ENCODE results near the gene PIGL. TPM values are rescaled to one million over a fixed set of nuclear protein-coding genes. Genes with fewer than 3 reads are reported as not detected.
A peak's percentile ranks its signal among the peaks of the same experiment; 100 is the strongest.

PIGL gene
- total RNA-seq, 1 experiment from 2014 or later = 59.2 TPM

DNA sequence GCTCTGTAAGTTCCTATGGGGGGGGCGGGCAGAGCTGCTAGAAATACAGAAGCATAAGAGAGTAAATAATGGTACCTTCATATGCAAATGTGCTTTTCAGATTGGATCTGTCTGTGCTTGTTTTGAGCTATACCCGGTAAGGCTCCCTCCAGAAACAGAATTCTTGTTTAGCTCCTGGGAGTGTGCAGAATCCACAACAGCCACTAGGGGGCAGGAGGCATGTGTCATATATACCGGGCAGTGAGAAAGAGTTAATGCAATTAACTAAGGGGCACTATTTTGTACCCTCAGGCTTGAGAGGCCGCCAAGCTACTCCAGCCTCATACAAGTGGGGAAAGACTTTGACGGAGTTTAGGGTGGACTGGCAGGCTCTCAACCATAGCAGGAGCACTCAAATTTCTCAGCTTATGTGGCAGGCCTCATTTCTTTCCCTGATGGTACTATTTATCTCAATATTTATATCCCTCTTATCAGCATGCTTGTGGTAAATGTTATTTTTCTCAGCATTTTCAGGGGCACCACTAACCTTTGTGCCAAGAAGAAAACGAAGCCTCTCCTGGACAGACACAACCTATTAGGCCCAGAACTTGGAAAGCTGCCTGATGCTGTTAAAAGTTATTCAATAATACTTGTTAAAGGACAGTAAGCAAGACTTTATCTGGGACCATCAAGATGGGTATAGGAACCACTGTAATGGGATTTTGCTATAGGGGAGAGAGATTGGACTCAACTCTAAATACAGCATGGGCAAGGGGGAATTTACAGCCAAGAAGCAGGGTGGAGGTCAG is 146.9 kb downstream of the PIGL start:
- ChIA-PET CTCF (interaction anchor here (0.5 to 1.8 kb wide), 19 partner anchors 9 to 275 kb away, joined by 3 to 11 read pairs (median 4); partner anchors contain the start of gene CENPV), POLR2A (ENCODE audit: unreplicated experiment) (interaction anchor here (0.6 to 1.2 kb wide), 3 partner anchors 15 to 81 kb away, joined by 3 to 4 read pairs (median 4); no protein-coding TSS in a partner anchor)
- no peaks in the 10 kb centered on the region for H3K36me3 ChIP-seq (ENCODE audit: low read depth)
- H3K4me2 ChIP-seq = no peak overlapping the region
- no peak overlapping the region for H2AFZ ChIP-seq
- no peak for TF ChIP-seq EZH2 (IDR thresholded peaks at IDR 0.05; ENCODE audit: low read depth)
- TF ChIP-seq CTCF (conservative IDR thresholded peaks at IDR 0.05) = peak; percentile 90
- H3K4me1 ChIP-seq (replicated peaks; ENCODE audit: insufficient read depth) = no peaks in the 10 kb centered on the region
- DNase-seq = peak in 1 of 2 experiments; percentile 73
- no peaks in the 10 kb centered on the region for H3K79me2 ChIP-seq (ENCODE audit: low read depth)
- H3K27me3 ChIP-seq (ENCODE audit: insufficient read depth, low read depth) = no peaks in the 10 kb centered on the region
- no peaks in the 10 kb centered on the region for H3K9me2 ChIP-seq (ENCODE audit: insufficient read depth)
- intact Hi-C loops (cut with micrococcal nuclease; ENCODE audit: unreplicated experiment) = loop anchor here (2.0 to 10.0 kb wide), 2 partner anchors 157 to 221 kb away; no protein-coding TSS in a partner anchor
- H3K4me3 ChIP-seq = no peak overlapping the region
- no peak overlapping the region for H3K27ac ChIP-seq
- BruUV-seq (replicated peaks) = no TSS peak
- H4K20me1 ChIP-seq (ENCODE audit: insufficient read depth) = no peaks in the 10 kb centered on the region
- H3K9me3 ChIP-seq (ENCODE audit: insufficient read depth, low read depth) = no peaks in the 10 kb centered on the region
- H3F3A ChIP-seq (ENCODE audit: insufficient read depth, low read depth) = no peaks in the 10 kb centered on the region

DNA sequence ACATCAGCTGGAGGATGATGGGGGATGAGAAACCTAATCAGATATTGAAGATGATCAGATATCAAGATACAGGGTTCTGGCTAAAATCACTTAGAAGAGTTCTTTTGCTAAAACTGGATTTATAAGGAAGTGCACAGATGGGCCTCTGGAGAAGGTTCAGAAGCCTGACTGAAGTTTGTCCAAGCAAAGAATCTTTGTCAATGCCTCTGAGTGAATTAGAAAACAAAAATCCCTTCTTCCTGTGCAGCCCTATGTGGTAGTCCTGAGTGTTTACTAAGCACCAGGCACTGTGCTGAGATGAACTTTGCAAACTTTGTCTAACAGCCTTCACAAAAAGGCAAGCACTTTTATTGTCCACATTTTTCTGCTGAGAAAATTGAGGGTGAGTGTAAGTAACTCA is 147.6 kb downstream of the PIGL start:
- H3K4me1 ChIP-seq (replicated peaks; ENCODE audit: insufficient read depth) = no peaks in the 10 kb centered on the region
- H3K4me2 ChIP-seq = no peak overlapping the region
- H3K27ac ChIP-seq = no peak overlapping the region
- H3K36me3 ChIP-seq (ENCODE audit: low read depth) = no peaks in the 10 kb centered on the region
- no TSS peak for BruUV-seq (replicated peaks)
- no peak overlapping the region for H3K4me3 ChIP-seq
- H3F3A ChIP-seq (ENCODE audit: insufficient read depth, low read depth) = no peaks in the 10 kb centered on the region
- no peak overlapping the region for H2AFZ ChIP-seq
- no peaks in the 10 kb centered on the region for H3K79me2 ChIP-seq (ENCODE audit: low read depth)
- no peak for TF ChIP-seq CTCF (conservative IDR thresholded peaks at IDR 0.05)
- TF ChIP-seq EZH2 (IDR thresholded peaks at IDR 0.05; ENCODE audit: low read depth) = no peak
- intact Hi-C loops (cut with micrococcal nuclease; ENCODE audit: unreplicated experiment) = loop anchor here (10.0 kb wide), 1 partner anchor 220 kb away; no protein-coding TSS in a partner anchor
- H3K9me3 ChIP-seq (ENCODE audit: insufficient read depth, low read depth) = no peaks in the 10 kb centered on the region
- no peak for DNase-seq
- no peaks in the 10 kb centered on the region for H4K20me1 ChIP-seq (ENCODE audit: insufficient read depth)
- ChIA-PET POLR2A (ENCODE audit: unreplicated experiment) (interaction anchor here (0.5 to 1.2 kb wide), 2 partner anchors 75 to 77 kb away, joined by 4 read pairs; no protein-coding TSS in a partner anchor), CTCF (interaction anchor here (1.4 to 1.7 kb wide), 2 partner anchors 20 to 50 kb away, joined by 4 to 5 read pairs; no protein-coding TSS in a partner anchor)
- no peaks in the 10 kb centered on the region for H3K27me3 ChIP-seq (ENCODE audit: insufficient read depth, low read depth)
- H3K9me2 ChIP-seq (ENCODE audit: insufficient read depth) = no peaks in the 10 kb centered on the region

DNA sequence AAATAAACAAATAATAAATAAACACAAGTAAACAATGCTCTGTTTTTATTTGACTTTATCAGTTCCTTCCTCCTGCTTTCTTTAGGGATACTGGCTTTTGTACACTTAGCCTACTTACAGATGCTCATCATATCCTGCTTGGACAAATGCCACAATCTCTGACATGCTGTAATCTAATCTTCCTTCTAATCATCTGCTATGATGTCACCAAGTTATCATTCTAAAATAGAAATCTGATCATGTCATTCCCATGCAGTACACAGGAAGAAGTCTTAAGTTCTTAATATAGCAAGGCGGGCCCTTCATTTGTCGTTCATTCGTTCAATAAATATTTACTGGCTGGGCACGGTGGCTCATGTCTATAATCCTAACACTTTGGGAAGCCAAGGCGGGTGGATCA is 154.7 kb downstream of the PIGL start:
- H3K4me2 ChIP-seq = no peak overlapping the region
- H3K9me3 ChIP-seq (ENCODE audit: insufficient read depth, low read depth) = no peaks in the 10 kb centered on the region
- H2AFZ ChIP-seq = no peak overlapping the region
- no peak for DNase-seq
- no TSS peak for BruUV-seq (replicated peaks)
- H3K27me3 ChIP-seq (ENCODE audit: insufficient read depth, low read depth) = no peaks in the 10 kb centered on the region
- ChIA-PET CTCF (no interaction called here), POLR2A (ENCODE audit: unreplicated experiment) (no interaction called here)
- no peaks in the 10 kb centered on the region for H4K20me1 ChIP-seq (ENCODE audit: insufficient read depth)
- H3K79me2 ChIP-seq (ENCODE audit: low read depth) = no peaks in the 10 kb centered on the region
- no peaks in the 10 kb centered on the region for H3K36me3 ChIP-seq (ENCODE audit: low read depth)
- H3K9me2 ChIP-seq (ENCODE audit: insufficient read depth) = no peaks in the 10 kb centered on the region
- H3F3A ChIP-seq (ENCODE audit: insufficient read depth, low read depth) = no peaks in the 10 kb centered on the region
- H3K27ac ChIP-seq = no peak overlapping the region
- TF ChIP-seq CTCF (conservative IDR thresholded peaks at IDR 0.05) = no peak
- H3K4me1 ChIP-seq (replicated peaks; ENCODE audit: insufficient read depth) = no peaks in the 10 kb centered on the region
- intact Hi-C loops (cut with micrococcal nuclease; ENCODE audit: unreplicated experiment) = no loop called here
- no peak overlapping the region for H3K4me3 ChIP-seq

Data from PC-9 (cell line).